Glomerular visceral epithelial cell (primary cell): ENCODE results near the gene DOP1B.
"Not testable (repeated sequence)": the region's sequence is repeated elsewhere in the genome, so short reads cannot be mapped to it uniquely, and the experiment has no call there.

Experiments
- DNase-seq: peaks from one replicate; pipeline ENCODE4 v3.0.0-alpha.2; 2016; ENCODE audit errors: extremely low spot score

Gene DOP1B

DNA sequence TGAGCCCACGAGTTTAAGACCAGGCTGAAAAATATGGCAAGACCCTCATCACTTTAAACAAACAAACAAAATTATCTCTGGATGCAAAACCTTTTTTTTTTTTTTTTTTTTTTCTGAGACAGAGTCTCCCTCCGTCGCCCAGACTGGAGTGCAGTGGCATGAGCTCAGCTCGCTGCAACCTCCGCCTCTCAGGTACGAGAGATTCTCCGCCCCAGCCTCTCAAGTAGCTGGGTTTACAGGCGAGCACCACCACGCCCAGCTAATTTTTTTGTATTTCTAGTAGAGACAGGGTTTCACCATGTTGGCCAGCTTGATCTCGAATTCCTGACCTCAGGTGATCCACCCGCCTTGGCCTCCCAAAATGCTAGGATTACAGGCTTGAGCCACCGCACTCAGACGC is 16.8 kb upstream of the DOP1B start:
- DNase-seq, result not testable (repeated sequence)

DNA sequence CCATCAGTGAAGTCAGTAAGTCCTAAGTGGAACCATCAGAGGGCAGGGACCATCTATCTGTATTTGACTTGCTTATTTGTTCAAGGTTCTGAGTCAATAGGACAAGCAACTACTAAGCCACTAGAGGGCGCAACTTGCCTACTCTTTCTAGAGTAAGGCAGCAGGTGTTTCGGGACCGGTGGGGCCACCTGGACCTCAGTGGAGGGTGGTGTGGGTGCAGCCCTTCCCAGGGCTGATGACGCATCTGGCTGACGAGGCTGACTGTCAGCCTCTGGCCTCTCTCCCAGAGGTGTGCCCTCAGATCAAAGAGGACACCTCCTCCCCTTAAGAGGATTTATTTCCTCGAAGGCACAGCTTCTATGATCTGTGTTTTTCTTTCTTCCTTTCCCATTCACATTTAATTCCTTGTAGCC is 15.1 kb upstream of the DOP1B start:
- DNase-seq, result peak; percentile 95

DNA sequence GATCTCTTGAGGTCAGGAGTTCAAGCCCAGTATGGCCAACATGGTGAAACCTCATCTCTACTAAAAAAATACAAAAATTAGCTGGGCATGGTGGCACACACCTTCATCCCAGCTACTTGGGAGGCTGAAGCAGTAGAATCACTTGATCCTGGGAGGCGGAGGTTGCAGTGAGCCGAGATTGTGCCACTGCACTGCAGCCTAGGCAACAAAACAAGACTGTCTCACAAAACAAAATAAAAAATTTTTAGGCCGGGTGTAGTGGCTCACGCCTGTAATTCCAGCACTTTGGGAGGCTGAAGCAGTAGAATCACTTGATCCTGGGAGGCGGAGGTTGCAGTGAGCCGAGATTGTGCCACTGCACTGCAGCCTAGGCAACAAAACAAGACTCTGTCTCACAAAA is 12.4 kb upstream of the DOP1B start:
- DNase-seq, result not testable (repeated sequence)

DNA sequence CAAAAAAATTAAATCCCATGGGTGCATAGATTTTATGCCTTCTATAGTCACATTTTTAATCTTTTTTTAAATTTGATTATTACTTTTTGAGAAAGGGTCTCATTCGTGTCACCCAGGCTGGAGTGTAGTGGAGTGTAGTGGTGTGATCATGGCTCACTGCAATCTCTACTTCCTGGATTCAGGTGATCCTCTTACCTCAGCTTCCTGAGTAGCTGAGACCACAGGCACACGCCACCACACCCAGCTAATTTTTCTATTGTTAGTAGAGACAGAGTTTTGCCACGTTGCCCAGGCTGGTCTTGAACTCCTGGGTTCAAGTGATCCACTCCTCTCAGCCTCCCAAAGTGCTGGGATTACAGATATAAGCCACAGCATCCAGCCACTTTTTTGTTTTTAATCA is 11.4 kb upstream of the DOP1B start:
- DNase-seq, result no peak

DNA sequence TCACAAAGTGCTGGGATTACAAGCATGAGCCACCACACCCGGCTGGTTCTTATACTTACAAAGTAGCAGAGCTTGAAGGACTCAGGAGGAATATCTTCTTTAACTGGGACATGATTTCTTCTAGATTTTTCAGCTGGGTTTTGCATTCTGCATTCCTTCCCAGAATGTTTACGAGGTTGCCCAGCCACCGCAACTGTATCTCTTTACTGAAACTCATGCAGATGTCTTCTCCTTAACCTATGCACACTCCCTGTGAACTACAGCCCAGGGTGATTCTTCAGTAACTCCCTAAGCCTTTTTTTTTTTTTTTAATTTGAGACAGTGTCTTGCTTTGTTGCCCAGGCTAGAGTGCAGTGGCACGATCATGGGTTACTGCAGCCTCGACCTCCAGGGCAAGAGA is 8.7 kb upstream of the DOP1B start:
- DNase-seq, result no peak

DNA sequence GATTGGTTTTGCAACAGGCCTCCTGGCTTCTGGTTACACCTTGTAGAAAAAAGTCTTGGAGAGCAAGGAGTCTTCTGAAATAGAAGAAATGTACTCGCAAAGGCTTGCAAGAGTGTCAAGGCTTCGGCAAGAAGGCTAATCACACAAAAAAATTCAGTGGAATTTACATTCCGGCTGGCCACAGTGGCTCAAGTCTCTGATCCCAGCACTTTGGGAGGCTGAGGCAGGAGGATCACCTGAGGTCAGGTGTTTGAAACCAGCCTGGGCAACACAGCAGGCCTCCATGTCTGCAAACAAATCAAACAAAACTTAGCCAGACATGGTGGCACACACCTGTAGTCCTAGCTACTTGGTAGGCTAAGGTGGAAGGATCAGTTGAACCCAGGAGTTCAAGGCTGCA is 7.7 kb upstream of the DOP1B start:
- no peak for DNase-seq

DNA sequence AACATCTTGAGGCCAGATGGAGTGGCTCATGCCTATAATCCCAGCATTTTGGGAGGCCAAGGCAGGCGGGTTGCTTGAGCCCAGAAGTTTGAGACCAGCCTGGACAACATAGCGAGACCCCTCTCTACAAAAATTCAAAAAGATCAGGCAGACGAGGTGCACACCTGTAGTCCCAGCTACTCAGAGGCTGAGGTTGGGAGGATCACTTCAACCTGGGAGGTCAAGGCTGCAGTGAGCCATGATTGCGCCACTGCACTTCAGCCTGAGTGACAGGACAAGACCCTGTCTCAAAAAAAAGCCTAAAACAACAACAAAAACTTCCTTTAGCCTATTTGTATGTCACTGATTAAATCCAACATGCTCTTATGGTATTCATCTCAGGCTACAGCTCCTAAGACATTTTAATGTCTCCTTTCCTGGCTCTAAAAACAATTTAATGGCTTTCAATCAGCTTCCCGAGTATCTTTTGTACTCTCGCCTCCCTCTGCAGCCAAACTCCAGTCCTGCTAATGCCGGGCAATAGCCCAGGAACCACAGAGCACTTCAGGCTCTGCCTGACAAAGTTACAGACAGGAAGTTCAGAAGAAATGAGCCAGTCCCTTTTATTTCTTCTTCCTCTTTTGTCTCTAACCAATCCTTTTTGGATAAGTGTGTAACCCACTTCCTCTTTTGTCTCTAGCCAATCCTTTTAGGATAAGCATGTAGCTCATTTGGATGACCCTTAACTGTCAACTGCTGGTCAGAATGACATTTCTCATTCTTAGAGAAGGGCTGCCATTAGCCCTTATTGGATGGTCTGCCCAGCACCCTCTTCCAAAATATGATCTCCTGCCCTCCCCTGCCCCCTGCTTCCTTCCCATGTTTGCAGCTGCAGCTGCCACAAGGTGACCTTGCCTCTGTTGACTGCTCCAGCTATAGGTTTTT is 6.6 kb upstream of the DOP1B start:
- peak; percentile 41 for DNase-seq

DNA sequence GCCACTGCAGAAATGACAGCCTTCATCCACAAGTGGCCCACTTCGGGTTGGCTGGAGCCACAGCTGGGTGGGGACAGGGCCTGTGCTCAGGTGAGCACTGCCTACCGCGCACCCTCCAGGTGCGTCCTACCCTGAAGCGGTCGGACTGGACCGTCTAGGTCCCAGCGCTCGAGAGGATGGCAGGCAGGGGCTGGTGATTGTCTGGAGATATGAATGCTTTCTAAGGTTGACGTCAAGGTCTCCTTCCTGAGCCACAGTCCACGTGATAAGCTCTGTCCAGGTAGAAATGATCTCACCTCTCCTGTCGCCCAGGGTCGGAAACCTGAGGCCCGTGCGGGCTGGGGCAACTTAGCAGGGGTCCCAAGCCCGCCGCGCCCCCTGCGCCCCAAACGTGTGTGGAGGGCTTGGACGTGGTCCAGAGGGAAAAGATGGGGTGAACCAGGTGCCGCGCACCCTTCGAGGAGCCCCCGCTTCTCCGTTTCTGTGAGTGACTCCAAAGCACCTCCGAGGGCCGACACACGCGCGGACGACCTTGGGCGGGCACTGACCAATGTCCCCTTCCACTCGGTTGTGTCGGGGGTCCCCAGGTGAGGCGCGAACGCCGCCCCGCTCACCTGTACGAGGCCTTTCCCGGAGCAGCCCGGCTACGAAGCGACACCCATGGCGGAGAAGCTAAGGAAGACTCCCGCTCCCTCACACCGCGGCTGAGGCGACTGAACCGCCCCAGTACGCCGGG is 853 bp upstream of the DOP1B start:
- DNase-seq, result no peak

DNA sequence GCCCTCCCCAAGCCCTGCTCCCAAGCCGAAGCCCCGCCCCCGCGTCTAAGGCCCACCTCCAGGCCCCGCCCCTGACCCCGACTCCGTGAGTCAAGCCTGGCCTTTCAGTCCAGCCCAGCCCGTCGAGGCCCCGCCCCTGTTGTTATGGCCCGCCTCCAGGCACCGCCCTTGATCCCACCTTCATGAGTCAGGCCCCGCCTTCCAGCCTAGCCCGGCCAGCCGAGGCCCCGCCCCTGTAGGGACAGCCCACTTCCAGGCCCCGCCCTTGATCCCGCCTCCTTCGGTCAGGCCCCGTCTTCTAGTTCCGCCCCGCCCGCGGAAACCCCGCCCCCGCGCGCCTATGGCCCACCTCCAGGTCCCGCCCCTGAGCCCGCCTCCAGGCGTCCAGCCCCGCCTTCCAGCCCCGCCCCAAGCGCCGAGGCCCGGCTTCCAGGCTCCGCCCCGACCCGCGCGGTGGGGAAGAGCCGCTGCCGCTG is 247 bp upstream of the DOP1B start:
- peak; percentile 100 for DNase-seq

DNA sequence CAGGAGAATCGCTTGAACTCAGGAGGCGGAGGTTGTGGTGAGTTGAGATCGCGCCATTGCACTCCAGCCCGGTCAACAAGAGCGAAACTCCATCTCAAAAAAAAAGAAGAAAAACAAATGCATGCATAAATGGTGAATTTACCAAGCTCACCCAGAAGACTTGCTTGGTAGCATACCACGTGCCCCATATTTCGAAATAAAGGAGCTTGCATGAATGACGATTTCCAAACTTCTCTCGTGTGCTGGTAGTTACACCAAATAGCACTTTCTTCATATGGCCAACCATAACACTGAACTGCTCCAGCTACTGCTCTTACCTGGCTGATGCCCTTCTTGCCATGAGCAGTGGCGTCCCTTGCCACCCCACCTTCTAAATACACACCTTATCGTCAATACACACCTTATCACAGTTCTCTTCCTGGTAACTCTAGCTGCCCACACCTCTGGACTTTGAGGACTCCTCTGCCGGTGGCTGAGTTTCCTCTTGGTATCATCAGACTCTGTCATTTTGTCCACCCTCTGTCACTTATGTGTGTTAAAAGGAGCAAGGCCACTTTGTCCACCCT is 2.8 kb downstream of the DOP1B start:
- DNase-seq, result no peak

DNA sequence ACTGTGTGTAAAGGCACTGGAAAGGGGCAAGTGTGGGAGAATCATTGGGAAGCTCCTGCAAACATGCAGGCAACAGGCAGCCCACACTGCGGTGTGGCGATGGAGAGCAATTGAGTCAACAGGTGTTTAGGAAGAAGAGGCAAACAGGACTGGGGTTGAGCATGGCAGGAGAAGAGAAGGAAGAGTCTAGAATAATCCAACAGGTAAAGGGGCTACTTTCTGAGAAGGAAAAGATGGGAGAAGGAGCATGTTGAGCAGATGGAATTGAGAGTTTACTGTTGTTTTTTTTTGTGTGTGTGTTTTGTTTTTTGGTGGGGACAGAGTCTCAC is 4.2 kb downstream of the DOP1B start:
- no peak for DNase-seq

DNA sequence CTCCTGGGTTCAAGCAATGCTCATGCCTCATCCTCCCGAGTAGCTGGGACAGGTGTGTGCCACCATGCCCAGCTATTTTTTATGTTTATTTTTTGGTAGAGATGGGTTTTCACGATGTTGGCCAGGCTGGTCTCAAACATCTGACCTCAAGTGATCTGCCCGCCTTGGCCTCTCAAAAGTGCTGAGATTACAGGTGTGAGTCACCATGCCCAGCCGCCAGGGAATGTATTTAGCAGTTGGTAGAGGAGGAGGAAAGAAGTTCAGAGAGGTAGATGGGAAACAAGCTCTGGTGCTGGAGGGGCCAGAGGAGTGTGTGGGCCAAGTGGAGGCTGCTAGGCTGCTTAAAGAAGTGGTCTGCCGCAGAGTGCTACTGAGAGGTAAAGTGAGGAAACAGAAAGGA is 6.0 kb downstream of the DOP1B start:
- DNase-seq, result no peak

DNA sequence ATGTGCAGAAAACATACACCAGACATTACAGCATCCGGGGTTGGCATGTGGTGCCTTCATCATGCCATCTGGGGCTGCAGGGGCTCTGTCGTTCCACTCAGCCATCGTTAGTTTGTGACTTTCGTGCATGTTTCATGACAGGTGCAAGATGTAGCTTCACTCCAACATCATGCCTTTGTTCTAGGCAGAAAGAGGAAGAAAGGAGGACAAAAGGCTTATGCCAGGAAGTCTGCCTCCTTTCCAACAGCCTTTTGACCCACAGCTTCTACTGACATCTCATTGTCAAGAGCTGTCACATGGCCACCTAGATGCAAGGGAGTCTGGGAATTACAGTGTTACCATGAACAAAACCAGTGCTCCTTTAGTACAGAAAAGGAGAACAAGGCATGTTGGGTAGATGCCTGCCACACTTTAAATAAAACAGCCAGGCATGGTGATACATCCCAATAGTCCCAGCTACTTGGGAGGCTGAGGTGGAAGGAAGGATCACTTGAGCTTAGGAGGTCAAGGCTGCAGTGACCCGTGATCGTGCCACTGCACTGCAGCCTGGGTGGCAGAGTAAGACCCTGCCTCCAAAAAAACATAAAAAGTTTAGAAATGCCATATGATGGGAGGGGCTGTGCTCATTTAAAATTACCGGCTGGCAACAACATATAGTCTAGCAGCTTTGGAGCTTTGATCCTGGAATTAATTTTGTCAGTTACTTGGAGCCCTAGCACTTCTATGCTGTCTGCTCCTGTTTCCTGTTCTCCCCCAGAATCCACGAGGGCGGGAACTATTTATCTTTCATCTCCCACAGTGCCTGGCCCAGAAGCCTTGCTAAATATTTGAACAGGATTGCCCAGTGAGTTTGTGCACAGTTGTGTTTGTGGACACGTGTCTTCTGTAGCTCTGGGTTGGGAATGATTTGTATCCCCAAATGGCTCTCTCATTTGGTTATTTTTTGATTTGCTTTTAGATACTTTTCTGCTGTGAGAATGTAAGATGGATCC is 7.4 kb downstream of the DOP1B start:
- no peak for DNase-seq

DNA sequence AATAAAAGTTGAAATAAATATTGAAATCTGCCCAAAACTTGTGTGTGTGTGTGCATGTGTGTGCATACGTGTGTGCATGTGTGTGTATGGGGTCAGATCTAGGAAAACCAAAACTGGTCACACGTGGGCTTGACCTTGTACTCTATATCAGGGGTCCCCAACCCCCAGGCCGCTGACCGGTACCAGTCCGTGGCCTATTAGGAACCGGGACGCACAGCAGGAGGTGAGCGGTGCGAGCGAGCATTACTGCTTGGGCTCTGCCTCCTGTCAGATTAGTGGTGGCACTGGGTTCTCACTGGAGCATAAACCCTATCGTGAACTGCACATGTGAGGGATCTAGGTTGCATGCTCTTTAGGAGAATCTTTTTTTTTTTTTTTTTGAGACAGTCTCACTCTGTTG is 8.7 kb downstream of the DOP1B start:
- DNase-seq, result no peak

DNA sequence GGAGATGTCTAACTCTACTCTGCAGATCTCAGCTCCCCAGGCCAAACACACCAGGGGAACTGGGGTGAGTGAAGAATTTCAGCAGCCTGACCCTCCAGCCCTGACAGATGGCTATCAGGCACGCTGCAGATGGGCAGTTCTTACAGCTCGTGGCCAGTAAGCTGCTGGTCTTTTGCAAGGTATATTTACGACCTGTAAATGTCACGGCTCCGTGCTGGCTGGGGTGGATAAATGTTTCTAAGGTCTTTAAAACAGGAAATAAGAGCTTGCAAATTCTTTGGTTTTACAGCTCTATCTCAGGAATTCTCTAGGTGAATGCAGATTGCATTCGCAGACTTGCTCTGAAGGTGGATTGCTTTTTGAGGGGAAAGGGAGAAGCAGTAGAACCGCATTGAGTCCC is 10.1 kb downstream of the DOP1B start:
- no peak for DNase-seq

DNA sequence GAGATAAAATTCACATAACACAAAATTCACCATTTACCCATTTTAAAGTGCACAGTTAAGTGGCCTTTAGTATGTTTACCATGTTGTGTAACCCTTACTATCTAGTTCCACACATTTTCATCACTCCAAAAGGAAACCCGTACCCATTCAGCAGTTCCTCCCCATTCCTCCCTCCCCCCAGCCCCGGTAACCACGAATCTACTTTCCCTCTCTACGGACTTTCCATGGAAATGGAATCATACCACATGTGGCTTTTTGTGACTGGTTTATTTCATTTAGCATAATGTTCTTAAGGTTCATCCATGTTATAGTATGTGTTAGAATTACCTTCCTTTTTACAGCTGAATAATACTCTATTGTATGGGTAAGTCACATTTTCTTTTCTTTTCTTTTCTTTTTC is 10.9 kb downstream of the DOP1B start:
- no peak for DNase-seq

DNA sequence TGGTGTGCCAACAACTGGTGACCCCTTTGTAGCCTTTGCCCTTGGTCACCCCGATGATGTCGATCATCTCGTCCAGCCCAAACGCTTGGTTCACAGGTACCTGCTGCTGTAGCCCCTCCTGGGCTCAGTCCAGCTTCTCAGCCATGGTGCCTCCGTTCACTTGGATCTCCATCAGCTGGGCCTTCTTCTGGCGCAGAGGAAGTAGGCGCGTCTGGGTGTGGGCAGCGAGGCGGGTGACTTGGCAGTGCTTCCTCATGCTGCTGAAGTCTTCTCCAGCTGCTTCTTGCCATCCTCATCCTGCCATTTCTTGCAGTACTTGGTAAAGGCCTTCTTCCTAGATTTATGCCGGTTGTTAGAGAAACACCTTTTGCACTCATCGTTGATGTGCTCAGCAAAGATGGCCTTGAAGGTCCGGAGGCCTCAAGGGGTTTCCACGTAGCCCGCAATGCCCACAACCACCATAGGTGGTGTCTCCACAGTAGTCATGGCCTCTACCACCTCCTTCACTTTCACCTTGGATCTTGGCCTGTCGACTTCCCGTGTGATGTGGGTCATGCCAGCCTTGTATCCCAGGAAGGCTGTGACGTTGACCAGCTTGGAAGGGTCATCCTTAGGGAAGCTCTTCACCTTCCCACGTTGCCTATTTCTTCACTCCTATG is 13.0 kb downstream of the DOP1B start:
- DNase-seq, result no peak

DNA sequence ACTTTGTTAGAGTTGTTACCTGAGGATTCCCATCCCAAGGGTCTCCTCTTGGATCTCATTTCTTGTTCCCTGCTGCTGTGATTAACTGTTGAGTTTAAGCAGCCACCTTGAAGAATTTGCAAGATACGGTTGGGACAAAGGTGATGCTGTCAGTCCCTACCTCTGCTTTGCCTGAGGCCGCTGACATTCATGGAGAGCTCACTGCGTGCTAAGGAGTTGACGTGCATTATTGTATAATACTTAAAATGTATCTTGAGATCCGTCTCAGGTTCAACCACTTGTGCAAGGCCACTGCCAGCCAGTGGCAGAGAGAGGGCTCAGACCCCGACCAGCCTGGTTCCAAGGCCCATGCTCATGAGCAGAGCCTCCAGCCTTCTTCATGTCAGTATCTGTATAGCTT is 14.2 kb downstream of the DOP1B start:
- no peak for DNase-seq

DNA sequence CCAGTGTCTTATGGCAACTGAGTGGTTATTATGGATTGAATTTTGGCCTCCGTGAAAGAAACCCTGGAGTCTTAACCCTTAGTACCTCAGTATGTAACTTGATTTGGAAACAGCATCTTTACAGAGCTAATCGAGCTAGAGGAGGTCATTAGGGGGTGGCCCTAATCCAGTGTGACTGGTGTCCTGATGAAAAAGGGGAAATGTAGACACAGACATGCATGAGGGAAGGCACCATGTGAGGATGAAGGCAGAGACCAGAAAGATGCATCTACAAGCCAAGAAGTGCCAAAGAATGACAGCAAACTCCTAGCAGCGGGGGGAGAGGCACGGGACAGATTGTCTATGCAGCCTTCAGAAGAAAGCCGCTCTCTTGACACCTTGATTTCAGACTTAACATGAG is 14.7 kb downstream of the DOP1B start:
- no peak for DNase-seq

DNA sequence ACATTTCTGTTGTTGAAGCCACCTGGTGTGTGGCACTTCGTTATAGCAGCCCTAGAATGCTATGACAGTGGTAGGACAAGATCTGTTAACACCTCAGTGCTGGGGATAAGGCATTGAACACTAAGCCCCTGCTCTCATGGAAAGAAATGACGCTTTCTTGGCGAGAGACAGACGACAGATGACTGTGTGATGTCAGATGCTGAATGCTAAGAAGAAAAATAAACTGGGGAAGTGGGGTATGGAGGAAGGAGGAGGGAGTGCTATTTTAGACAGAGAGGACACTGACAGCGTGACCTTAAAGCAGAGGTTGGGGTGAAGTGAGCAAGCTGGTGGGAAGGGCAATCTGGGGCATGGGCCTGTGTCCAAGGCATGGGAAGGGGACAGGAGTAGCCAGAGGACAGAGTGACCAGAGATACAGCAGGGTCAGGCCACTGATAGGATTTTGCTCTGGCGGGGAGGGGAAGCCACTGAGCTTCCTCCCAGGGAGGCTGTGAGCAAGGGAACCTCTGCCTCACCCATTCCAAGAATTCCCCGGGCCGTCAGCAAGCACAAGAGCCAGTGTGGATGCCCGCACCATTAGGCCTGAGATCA is 15.2 kb downstream of the DOP1B start:
- no peak for DNase-seq

DNA sequence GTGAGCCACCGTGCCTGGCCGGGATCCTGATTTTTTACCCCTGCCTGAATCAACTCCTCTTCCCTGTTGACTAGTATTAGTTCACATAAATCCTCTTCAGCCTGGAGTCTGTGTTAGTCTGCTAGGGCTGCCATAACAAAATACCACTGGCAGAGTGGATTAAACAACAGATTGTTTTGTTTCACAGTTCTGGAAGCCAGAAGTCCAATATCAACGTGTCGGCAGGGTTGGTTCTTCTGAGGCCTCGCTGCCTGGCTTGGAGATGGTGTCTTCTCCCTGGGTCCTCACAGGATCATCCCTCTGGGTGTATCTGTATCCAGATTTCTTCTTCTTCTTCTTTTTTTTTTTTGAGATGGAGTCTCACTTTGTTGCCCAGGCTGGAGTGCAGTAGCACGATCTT is 18.2 kb downstream of the DOP1B start:
- DNase-seq, result no peak
